MG63 (cell line): ENCODE results near the gene LEMD2. TPM values are rescaled to one million over a fixed set of nuclear protein-coding genes. Genes with fewer than 3 reads are reported as not detected.

Source experiments
- DNase-seq: peaks from one replicate; pipeline ENCODE4 v3.0.0-alpha.2; 2020
- H3K27me3 ChIP-seq: fragments of 250-450 bp; sonication (Bioruptor Pico); 2 replicates; pipeline ENCODE4 v1.5.1; 2020; ENCODE audit warnings: mild to moderate bottlenecking, moderate library complexity
- H3K36me3 ChIP-seq: fragments of 250-450 bp; sonication (Bioruptor Pico); 2 replicates; pipeline ENCODE4 v1.5.1; 2020; ENCODE audit warnings: mild to moderate bottlenecking, moderate library complexity
- H3K4me3 ChIP-seq: fragments of 250-450 bp; sonication (Bioruptor Pico); 2 replicates; pipeline ENCODE4 v1.5.1; 2020; ENCODE audit warnings: mild to moderate bottlenecking, moderate library complexity
- H3K9me3 ChIP-seq: fragments of 250-450 bp; sonication (Bioruptor Pico); 2 replicates; pipeline ENCODE4 v1.5.1; 2020; ENCODE audit warnings: mild to moderate bottlenecking, moderate library complexity
- total RNA-seq: library from RNA; depleted of rRNA; stranded (reverse); fragments of >200 nt; shearing (Covaris generic); gene quantifications from 2 replicates; pipeline ENCODE4 v1.2.3, GENCODE V29; 2014; ENCODE audit warnings: low replicate concordance; rRNA removed

LEMD2 gene
- total RNA-seq, 1 experiment from 2014 or later: 30.5 TPM

GRCh38 chr6:33727126-33727525 lies 61.8 kb downstream of the LEMD2 start:
- Histone ChIP-seq H3K4me3 (no peak overlapping the region), H3K36me3 (no peaks in the 10 kb centered on the region), H3K27me3 (no peaks in the 10 kb centered on the region), H3K9me3 (no peaks in the 10 kb centered on the region)
- DNase-seq: no peak

GRCh38 chr6:33726696-33727095 lies 62.2 kb downstream of the LEMD2 start:
- no peaks in the 10 kb centered on the region for H3K36me3 ChIP-seq
- H3K9me3 ChIP-seq: no peaks in the 10 kb centered on the region
- DNase-seq: no peak
- no peaks in the 10 kb centered on the region for H3K27me3 ChIP-seq
- H3K4me3 ChIP-seq: no peak overlapping the region

- no peaks in the 10 kb centered on the region for H3K27me3 ChIP-seq
- H3K9me3 ChIP-seq: no peaks in the 10 kb centered on the region
- DNase-seq: no peak
- no peaks in the 10 kb centered on the region for H3K36me3 ChIP-seq
- no peak overlapping the region for H3K4me3 ChIP-seq
These were observed 62.8 kb downstream of the LEMD2 start for GRCh38 chr6:33725891-33726673.

GRCh38 chr6:33725222-33725621 lies 63.7 kb downstream of the LEMD2 start:
- no peaks in the 10 kb centered on the region for H3K9me3 ChIP-seq
- H3K27me3 ChIP-seq: no peaks in the 10 kb centered on the region
- no peaks in the 10 kb centered on the region for H3K36me3 ChIP-seq
- no peak overlapping the region for H3K4me3 ChIP-seq
- DNase-seq: no peak

GRCh38 chr6:33724102-33725023 lies 64.6 kb downstream of the LEMD2 start:
- no peak for DNase-seq
- Histone ChIP-seq H3K36me3 (no peaks in the 10 kb centered on the region), H3K27me3 (no peaks in the 10 kb centered on the region)

GRCh38 chr6:33723371-33724085 lies 65.4 kb downstream of the LEMD2 start:
- H3K4me3 ChIP-seq: no peak overlapping the region
- no peaks in the 10 kb centered on the region for H3K27me3 ChIP-seq
- H3K9me3 ChIP-seq: no peaks in the 10 kb centered on the region
- no peak for DNase-seq
- no peaks in the 10 kb centered on the region for H3K36me3 ChIP-seq

More at GRCh38 chr6:33724102-33725023, 64.6 kb downstream of the LEMD2 start:
- H3K4me3 ChIP-seq: no peak overlapping the region
- H3K9me3 ChIP-seq: no peaks in the 10 kb centered on the region

- Histone ChIP-seq H3K36me3 (no peaks in the 10 kb centered on the region), H3K9me3 (no peaks in the 10 kb centered on the region), H3K27me3 (no peaks in the 10 kb centered on the region), H3K4me3 (no peak overlapping the region)
- DNase-seq: no peak
These were observed 66.8 kb downstream of the LEMD2 start for GRCh38 chr6:33722103-33722623.

GRCh38 chr6:33721508-33721907 lies 67.4 kb downstream of the LEMD2 start:
- Histone ChIP-seq H3K9me3 (no peaks in the 10 kb centered on the region), H3K27me3 (no peaks in the 10 kb centered on the region), H3K4me3 (no peak overlapping the region), H3K36me3 (no peaks in the 10 kb centered on the region)
- no peak for DNase-seq

Other genes with a start within 250 kb of the LEMD2 start
- 11.7 and 21.8 TPM in 2 replicates for gene BAK1, start 208.9 kb downstream of the LEMD2 start, total RNA-seq
- 7.1 and 14.5 TPM in 2 replicates for gene ITPR3, start 167.8 kb downstream of the LEMD2 start, total RNA-seq
- 10.8 and 36.4 TPM in 2 replicates for gene UQCC2, start 77.4 kb downstream of the LEMD2 start, total RNA-seq
- not detected in 2 replicates for gene IP6K3, start 42.2 kb downstream of the LEMD2 start, total RNA-seq
- not detected in 2 replicates for gene MLN, start 14.9 kb upstream of the LEMD2 start, total RNA-seq